Keratinocyte (primary cell): ENCODE results near the gene PMPCB.

Source experiments
- CTCF ChIP-seq, 3 experiments: IDR thresholded peaks in 1 of 3; conservative IDR thresholded peaks in 1 of 3; optimal IDR thresholded peaks in 1 of 3; 2 replicates in 2 of 3; 3 replicates in 1 of 3; pipeline versions ENCODE3 to v1.5.1; 2011; ENCODE audit warnings: low read length in 3 of 3, mild to moderate bottlenecking in 3 of 3, moderate library complexity in 2 of 3, control low read depth in 1 of 3, inconsistent platforms in 1 of 3; ENCODE audit not compliant: insufficient read depth in 2 of 3; ENCODE audit errors: extremely low read depth in 1 of 3
- EZH2 ChIP-seq: IDR thresholded peaks from one replicate; pipeline ENCODE4 v1.6.1; 2012; ENCODE audit warnings: inconsistent platforms, mild to moderate bottlenecking, low read length, moderate library complexity

GRCh38 chr7:103344453-103345149, 47.4 kb downstream of the PMPCB start, which contains the start of gene DNAJC2:
- TF ChIP-seq CTCF (optimal IDR thresholded peaks at IDR 0.05 in 1 of 3, IDR thresholded peaks at IDR 0.05 in 1 of 3, conservative IDR thresholded peaks at IDR 0.05 in 1 of 3; ENCODE audit: extremely low read depth in 1 of 3, insufficient read depth in 2 of 3, low read length in 3 of 3) (no peak), EZH2 (no peak)
